ENCODE results near the gene NAA30.

GRCh38 chr14:57400556-57401494 lies 10.4 kb downstream of the NAA30 start:
- no peak for TF ChIP-seq CTCF (IDR thresholded peaks at IDR 0.05)
- TF ChIP-seq POLR2A (IDR thresholded peaks at IDR 0.05), result no peak

Measured in adrenal gland (tissue), 5 donors.